Right cardiac atrium (tissue), 5 donors: Measurements from ENCODE around the gene NF2. TPM values are rescaled to one million over a fixed set of nuclear protein-coding genes. Genes with fewer than 3 reads are reported as not detected.

Experiments
- ATAC-seq, 2 donors: fragments of 200-7000 bp; cut with Tn5 transposase; one replicate each; pipeline versions ENCODE4 v1.8.0 to v1.9.1; 2020; ENCODE audit warnings: moderate library complexity in 2 of 2, mild to moderate bottlenecking in 1 of 2
- DNase-seq, 3 donors: peaks; one replicate each; pipeline ENCODE4 v3.0.0-alpha.2; 2020
- H3K27ac ChIP-seq: one replicate; pipeline ENCODE4 v1.5.1; 2013; ENCODE audit warnings: mild to moderate bottlenecking, low read length, control low read depth, moderate library complexity
- H3K27me3 ChIP-seq: one replicate; pipeline ENCODE4 v1.6.1; 2013; ENCODE audit not compliant: control insufficient read depth, insufficient read depth
- H3K4me1 ChIP-seq: one replicate; pipeline ENCODE4 v1.6.1; 2013; ENCODE audit warnings: low read length; ENCODE audit not compliant: control insufficient read depth, insufficient read depth
- H3K4me3 ChIP-seq: one replicate; pipeline ENCODE4 v1.5.1; 2013; ENCODE audit warnings: low read length, control low read depth
- H3K9me3 ChIP-seq: one replicate; pipeline ENCODE4 v1.6.1; 2013; ENCODE audit warnings: low read length; ENCODE audit not compliant: control insufficient read depth
- WGBS: extraction: QIAGEN DNeasy Blood & Tissue Kit; methylation state at CpG from one replicate; pipeline ENCODE4 v1.1.7; 2013; 5-methylcytosine and 5-hydroxymethylcytosine counted together
- intact Hi-C, 4 donors: fragments of 100-400 bp; cut with DNase I; formaldehyde crosslinking; loops; one replicate each; pipeline versions ENCODE4 v1.11.0 to v1.14.0; 2022 to 2023
- polyA plus RNA-seq: library from polyadenylated mRNA; stranded (reverse); fragments of 200-250 nt; gene quantifications from one replicate; pipeline ENCODE4 v1.2.3, GENCODE V29; 2013
- total RNA-seq, 4 donors: library from RNA; stranded (reverse); fragmentation: NEBNext Ultra II Directional; extraction: Animal tissue kit (Norgen Biotek cat#: 25700); gene quantifications; one replicate each; pipeline ENCODE4 v1.2.1, GENCODE V29; 2021
- donor health status: healthy with polysubstance abuse.
- donor health status: DM: no; HTN: yes; CAD: no.
- donor health status: DM: no; HTN: no; CAD: no.
- donor health status: DM: no; HTN: yes; CAD: no; lungs with severe emphysema.
- donor health status: DM: yes; HTN: yes; CAD: no.

The NF2 gene
- total and polyA plus RNA-seq, 5 donors = 23.4 to 53.9 (median 49.0) TPM

DNA sequence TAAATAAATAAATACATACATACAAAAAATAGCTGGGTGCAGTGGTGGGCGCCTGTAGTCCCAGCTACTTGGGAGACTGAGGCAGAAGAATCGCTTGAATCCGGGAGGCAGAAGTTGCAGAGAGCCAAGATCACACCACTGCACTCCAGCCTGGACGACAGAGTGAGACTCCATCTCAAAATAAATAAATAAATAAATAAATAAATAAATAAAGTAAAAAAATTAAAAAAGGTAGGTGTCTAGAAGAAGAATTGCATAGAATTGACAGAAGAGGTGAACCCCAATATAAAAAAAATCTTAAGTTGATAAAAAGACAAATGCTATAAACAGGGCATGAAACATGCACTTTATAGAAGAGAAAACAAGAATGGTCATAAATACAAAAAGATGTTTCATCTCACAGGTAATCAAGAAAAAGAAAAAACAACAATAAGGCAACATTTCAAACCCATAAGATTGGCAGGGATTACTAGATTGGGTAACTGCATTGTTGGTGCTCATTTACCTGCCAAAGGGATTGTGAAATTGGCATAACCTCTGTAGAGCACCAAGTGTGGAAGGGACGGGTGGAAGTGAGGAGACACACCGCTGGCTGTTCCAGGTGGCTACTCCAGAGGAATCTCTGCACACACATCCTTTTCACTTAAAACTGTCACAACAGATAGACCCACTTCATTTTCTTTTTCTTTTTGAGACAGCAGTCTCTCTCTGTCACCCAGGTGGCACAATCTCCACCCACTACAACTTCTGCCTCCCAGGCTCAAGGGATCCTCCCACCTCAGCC, 44.7 kb downstream of the NF2 start:
- H3K27ac ChIP-seq = no peak overlapping the region
- no peaks in the 10 kb centered on the region for H3K27me3 ChIP-seq
- intact Hi-C loops = no loop called here
- DNase-seq (no peak), ATAC-seq (no peak)
- H3K4me1 ChIP-seq = no peaks in the 10 kb centered on the region
- no peaks in the 10 kb centered on the region for H3K9me3 ChIP-seq
- no peak overlapping the region for H3K4me3 ChIP-seq
- WGBS = 93% methylated on average over 6 of the region's 6 CpGs

GRCh38 chr22:29650370-29650769, 46.9 kb downstream of the NF2 start:
- H3K4me3 ChIP-seq = no peak overlapping the region
- H3K27ac ChIP-seq = no peak overlapping the region
- ATAC-seq = no peak
- intact Hi-C loops = no loop called here
- no peak for DNase-seq
- H3K27me3 ChIP-seq = no peaks in the 10 kb centered on the region
- no peaks in the 10 kb centered on the region for H3K9me3 ChIP-seq
- WGBS = 89% methylated on average over 5 of the region's 5 CpGs
- H3K4me1 ChIP-seq = no peaks in the 10 kb centered on the region

GRCh38 chr22:29651652-29652051, 48.2 kb downstream of the NF2 start:
- DNase-seq (no peak), ATAC-seq (no peak)
- no peaks in the 10 kb centered on the region for H3K9me3 ChIP-seq
- no peaks in the 10 kb centered on the region for H3K27me3 ChIP-seq
- no peaks in the 10 kb centered on the region for H3K4me1 ChIP-seq
- no peak overlapping the region for H3K27ac ChIP-seq
- 95% methylated on average over 1 of the region's 1 CpG for WGBS
- intact Hi-C loops = no loop called here
- H3K4me3 ChIP-seq = no peak overlapping the region

- Histone ChIP-seq H3K4me3 (no peak overlapping the region), H3K4me1 (no peaks in the 10 kb centered on the region), H3K9me3 (no peaks in the 10 kb centered on the region), H3K27me3 (no peaks in the 10 kb centered on the region), H3K27ac (no peak overlapping the region)
- DNase-seq (no peak), ATAC-seq (no peak)
- intact Hi-C loops = no loop called here
- WGBS = 88% methylated on average over 4 of the region's 4 CpGs
Observed at GRCh38 chr22:29654420-29654819, 51.0 kb downstream of the NF2 start.

- ATAC-seq (no peak), DNase-seq (no peak)
- H3K9me3 ChIP-seq = no peaks in the 10 kb centered on the region
- no peak overlapping the region for H3K27ac ChIP-seq
- no peaks in the 10 kb centered on the region for H3K27me3 ChIP-seq
- H3K4me3 ChIP-seq = no peak overlapping the region
- H3K4me1 ChIP-seq = no peaks in the 10 kb centered on the region
- intact Hi-C loops = no loop called here
- 92% methylated on average over 7 of the region's 7 CpGs for WGBS
Observed at GRCh38 chr22:29654882-29655281, 51.4 kb downstream of the NF2 start.

- ATAC-seq (no peak), DNase-seq (no peak)
- intact Hi-C loops = no loop called here
- 68% methylated on average over 4 of the region's 4 CpGs for WGBS
- Histone ChIP-seq H3K4me3 (no peak overlapping the region), H3K4me1 (no peaks in the 10 kb centered on the region), H3K9me3 (no peaks in the 10 kb centered on the region), H3K27me3 (no peaks in the 10 kb centered on the region), H3K27ac (no peak overlapping the region)
Observed at GRCh38 chr22:29658176-29658575, 54.7 kb downstream of the NF2 start.

DNA sequence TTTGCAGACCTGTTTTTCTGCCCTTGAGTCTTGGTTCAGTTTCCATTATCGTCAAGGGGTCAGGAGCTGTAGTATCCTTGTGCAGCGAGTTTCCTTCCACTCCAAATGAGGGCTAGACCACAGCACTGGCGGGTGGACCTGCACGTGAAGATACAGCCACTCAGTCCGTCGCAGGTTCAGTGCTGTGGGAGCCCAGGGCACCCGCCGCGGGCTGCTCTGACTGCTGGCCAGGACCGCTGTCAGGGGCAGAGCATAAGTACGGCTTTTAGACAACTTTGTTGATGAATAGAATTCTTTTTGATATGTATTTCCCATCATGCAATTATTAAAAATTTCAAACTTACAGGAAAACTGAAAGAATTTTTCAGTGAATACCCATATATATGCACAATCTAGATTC, 56.6 kb downstream of the NF2 start:
- no peak for ATAC-seq
- Histone ChIP-seq H3K27ac (no peak overlapping the region), H3K4me1 (no peaks in the 10 kb centered on the region), H3K9me3 (no peaks in the 10 kb centered on the region), H3K4me3 (no peak overlapping the region), H3K27me3 (no peaks in the 10 kb centered on the region)
- intact Hi-C loops = no loop called here
- WGBS = 89% methylated on average over 11 of the region's 11 CpGs
- DNase-seq = no peak

GRCh38 chr22:29661336-29661735, 57.9 kb downstream of the NF2 start:
- Histone ChIP-seq H3K9me3 (no peaks in the 10 kb centered on the region), H3K27ac (no peak overlapping the region), H3K27me3 (no peaks in the 10 kb centered on the region), H3K4me3 (no peak overlapping the region), H3K4me1 (no peaks in the 10 kb centered on the region)
- peak in 1 of 2 donors; percentile 37 for ATAC-seq
- DNase-seq = no peak
- WGBS = 58% methylated on average over 2 of the region's 2 CpGs
- intact Hi-C loops = no loop called here

DNA sequence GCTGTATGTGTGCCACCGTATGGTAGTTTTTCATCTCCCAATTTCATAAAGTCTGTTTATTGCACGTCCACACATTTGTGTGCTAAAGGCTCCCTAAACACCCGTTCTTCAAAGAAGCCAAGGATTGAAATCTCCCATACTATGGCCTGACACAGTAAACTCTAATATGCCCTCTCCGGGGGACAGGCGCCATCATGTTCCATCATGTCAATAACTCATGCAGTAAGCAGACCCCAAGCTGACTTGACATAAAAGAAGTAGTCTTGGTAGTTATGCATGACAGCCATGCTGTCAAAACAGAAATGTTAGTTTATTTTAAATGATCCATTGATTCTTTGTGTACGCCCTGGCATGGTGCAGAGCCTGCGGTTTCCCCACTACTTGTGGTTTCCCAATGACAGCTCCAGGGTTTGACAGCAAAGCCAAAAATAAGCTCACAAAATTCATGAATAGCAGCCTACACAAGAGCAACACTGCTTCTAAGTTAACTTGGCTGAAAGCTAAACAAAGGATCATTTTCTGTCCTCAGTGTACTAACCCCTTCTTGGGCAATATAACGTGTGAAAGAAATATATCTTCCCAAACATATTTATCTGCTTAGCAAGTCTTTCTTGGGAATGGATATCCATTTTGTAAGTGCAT, 59.9 kb downstream of the NF2 start:
- Histone ChIP-seq H3K27ac (no peak overlapping the region), H3K4me1 (no peaks in the 10 kb centered on the region), H3K27me3 (no peaks in the 10 kb centered on the region), H3K9me3 (no peaks in the 10 kb centered on the region), H3K4me3 (no peak overlapping the region)
- ATAC-seq (no peak), DNase-seq (no peak)
- intact Hi-C loops = no loop called here
- WGBS = 88% methylated on average over 8 of the region's 8 CpGs

- H3K4me1 ChIP-seq = no peaks in the 10 kb centered on the region
- H3K27me3 ChIP-seq = no peaks in the 10 kb centered on the region
- no peak overlapping the region for H3K27ac ChIP-seq
- H3K9me3 ChIP-seq = no peaks in the 10 kb centered on the region
- no peak overlapping the region for H3K4me3 ChIP-seq
- intact Hi-C loops = no loop called here
- no peak for DNase-seq
- no peak for ATAC-seq
- 95% methylated on average over 8 of the region's 8 CpGs for WGBS
Observed at GRCh38 chr22:29665486-29665885, 62.1 kb downstream of the NF2 start.

DNA sequence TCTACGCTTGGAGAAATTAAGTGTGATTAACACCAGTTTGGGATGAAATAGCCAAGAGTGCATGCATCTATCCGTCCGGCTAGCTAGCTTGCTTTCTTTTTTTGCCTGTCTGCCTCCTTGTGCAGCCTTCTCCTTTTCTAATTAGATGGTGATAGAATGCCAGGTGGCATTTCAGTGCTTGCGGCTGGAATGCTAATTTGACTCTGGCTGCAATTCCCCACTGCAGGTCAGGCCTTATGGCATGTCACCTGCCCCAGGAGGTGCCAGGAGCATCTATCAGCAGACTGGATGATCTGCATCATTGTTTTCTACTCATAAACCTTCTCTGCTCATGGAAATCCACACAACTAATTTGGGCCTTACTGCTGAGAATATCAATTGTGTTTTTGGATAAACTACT, 65.2 kb downstream of the NF2 start:
- DNase-seq = no peak
- 96% methylated on average over 4 of the region's 4 CpGs for WGBS
- Histone ChIP-seq H3K27me3 (no peaks in the 10 kb centered on the region), H3K4me1 (no peaks in the 10 kb centered on the region), H3K27ac (no peak overlapping the region), H3K9me3 (no peaks in the 10 kb centered on the region), H3K4me3 (no peak overlapping the region)
- ATAC-seq = no peak
- intact Hi-C loops = no loop called here
